Small intestine (tissue), 7 donors: Measurements from ENCODE around the gene PKNOX2. TPM values are rescaled to one million over a fixed set of nuclear protein-coding genes. Genes with fewer than 3 reads are reported as not detected.

ENCODE experiments used
- DNase-seq, 2 donors: peaks; one replicate each; pipeline versions ENCODE4 v3.0.0 to v3.0.0-alpha.2; 2013
- FAIRE-seq: peaks from 2 replicates; lab custom pipeline; 2012; peaks lifted over from hg19 to GRCh38; lab: Jason Lieb, UNC
- H3K27ac ChIP-seq, 3 donors: one replicate each; pipeline ENCODE4 v1.5.1; 2013; ENCODE audit warnings: low read length in 2 of 3, mild to moderate bottlenecking in 2 of 3, control low read depth in 1 of 3, inconsistent platforms in 1 of 3, low read depth in 1 of 3, moderate library complexity in 1 of 3
- H3K27me3 ChIP-seq, 3 donors: one replicate each; pipeline ENCODE4 v1.6.1; 2013; ENCODE audit warnings: low read length in 3 of 3, inconsistent platforms in 1 of 3; ENCODE audit not compliant: control insufficient read depth in 3 of 3, insufficient read depth in 3 of 3
- H3K36me3 ChIP-seq, 3 donors: one replicate each; pipeline ENCODE4 v1.6.1; 2013; ENCODE audit warnings: low read length in 3 of 3, inconsistent platforms in 1 of 3, low read depth in 1 of 3, mild to moderate bottlenecking in 1 of 3, moderate library complexity in 1 of 3; ENCODE audit not compliant: control insufficient read depth in 3 of 3, insufficient read depth in 2 of 3
- H3K4me1 ChIP-seq, 3 donors: one replicate each; pipeline ENCODE4 v1.6.1; 2013; ENCODE audit warnings: low read length in 2 of 3, inconsistent platforms in 1 of 3, low read depth in 1 of 3, mild to moderate bottlenecking in 1 of 3, moderate library complexity in 1 of 3; ENCODE audit not compliant: control insufficient read depth in 3 of 3, insufficient read depth in 2 of 3
- H3K4me3 ChIP-seq, 3 donors: one replicate each; pipeline ENCODE4 v1.5.1; 2013; ENCODE audit warnings: low read length in 3 of 3, control low read depth in 1 of 3, inconsistent platforms in 1 of 3, low read depth in 1 of 3, mild to moderate bottlenecking in 1 of 3, moderate library complexity in 1 of 3
- H3K9me3 ChIP-seq, 2 donors: one replicate each; pipeline ENCODE4 v1.6.1; 2013; ENCODE audit warnings: low read depth in 1 of 2, low read length in 1 of 2; ENCODE audit not compliant: control insufficient read depth in 2 of 2, insufficient read depth in 1 of 2
- WGBS, 3 donors: extraction: QIAGEN DNeasy Blood & Tissue Kit; methylation state at CpG; one replicate each; pipeline ENCODE4 v1.1.7; 2013; 5-methylcytosine and 5-hydroxymethylcytosine counted together
- polyA plus RNA-seq, 4 donors: library from polyadenylated mRNA; stranded (reverse) in 3 of 4; unstranded in 1 of 4; fragments of 200-250 nt in 3 of 4; fragments of 120-200 nt in 1 of 4; gene quantifications; one replicate each; pipeline versions ENCODE4 v1.2.1 to v1.2.3, GENCODE V29; 2013
- donor health status: healthy with polysubstance abuse.
- donor health status: control.
- donor health status: control.
- donor health status: Bipolar disorder and iron deficiency.
- donor health status: healthy.

PKNOX2 gene
- polyA plus RNA-seq, 4 donors = 1.1 to 2.5 (median 1.2) TPM; not detected in 1

- 53 to 59% (median 54%) methylated on average over 18 of the region's 18 CpGs for WGBS, 3 donors
Observed at GRCh38 chr11:125370561-125371389, 206.2 kb downstream of the PKNOX2 start.

GRCh38 chr11:125371431-125371935 lies 206.9 kb downstream of the PKNOX2 start:
- Histone ChIP-seq H3K27me3 (peaks cover 0 to 17% (median 0%) of the 10 kb centered on the region in 3 donors), H3K4me1 (no peaks in the 10 kb centered on the region), H3K9me3 (no peaks in the 10 kb centered on the region), H3K4me3 (no peak overlapping the region), H3K27ac (no peak overlapping the region), H3K36me3 (peaks cover 0 to 5% (median 0%) of the 10 kb centered on the region in 3 donors)
- WGBS, 3 donors = 26 to 53% (median 35%) methylated on average over 11 of the region's 11 CpGs
- DNase-seq (no peak), FAIRE-seq (no peak)

More at GRCh38 chr11:125370561-125371389, 206.2 kb downstream of the PKNOX2 start:
- H3K4me3 ChIP-seq = no peak overlapping the region
- DNase-seq = no peak
- H3K4me1 ChIP-seq = no peaks in the 10 kb centered on the region
- H3K27me3 ChIP-seq = peaks cover 0 to 13% (median 0%) of the 10 kb centered on the region in 3 donors
- H3K36me3 ChIP-seq = peaks cover 0 to 5% (median 0%) of the 10 kb centered on the region in 3 donors
- no peaks in the 10 kb centered on the region for H3K9me3 ChIP-seq
- no peak overlapping the region for H3K27ac ChIP-seq
- FAIRE-seq = no peak

GRCh38 chr11:125372088-125372487 lies 207.5 kb downstream of the PKNOX2 start:
- DNase-seq = no peak
- no peak for FAIRE-seq
- WGBS, 3 donors = 79 to 86% (median 83%) methylated on average over 14 of the region's 14 CpGs

GRCh38 chr11:125372911-125373310 lies 208.4 kb downstream of the PKNOX2 start:
- Histone ChIP-seq H3K4me1 (no peaks in the 10 kb centered on the region), H3K27me3 (peaks cover 0 to 17% (median 0%) of the 10 kb centered on the region in 3 donors), H3K36me3 (peaks cover 0 to 5% (median 0%) of the 10 kb centered on the region in 3 donors), H3K9me3 (no peaks in the 10 kb centered on the region), H3K27ac (no peak overlapping the region), H3K4me3 (no peak overlapping the region)
- no peak for DNase-seq
- FAIRE-seq = no peak
- WGBS, 3 donors = 84 to 88% (median 87%) methylated on average over 3 of the region's 3 CpGs

More at GRCh38 chr11:125372088-125372487, 207.5 kb downstream of the PKNOX2 start:
- Histone ChIP-seq H3K36me3 (peaks cover 0 to 5% (median 0%) of the 10 kb centered on the region in 3 donors), H3K9me3 (no peaks in the 10 kb centered on the region), H3K4me1 (no peaks in the 10 kb centered on the region), H3K27ac (no peak overlapping the region), H3K4me3 (no peak overlapping the region), H3K27me3 (peaks cover 0 to 17% (median 0%) of the 10 kb centered on the region in 3 donors)

GRCh38 chr11:125373426-125374391 lies 209.2 kb downstream of the PKNOX2 start:
- WGBS, 3 donors = 74 to 91% (median 80%) methylated on average over 13 of the region's 13 CpGs
- H3K4me3 ChIP-seq = no peak overlapping the region
- H3K27ac ChIP-seq = no peak overlapping the region
- no peaks in the 10 kb centered on the region for H3K4me1 ChIP-seq
- no peaks in the 10 kb centered on the region for H3K9me3 ChIP-seq
- H3K36me3 ChIP-seq = peaks cover 0 to 2% (median 0%) of the 10 kb centered on the region in 3 donors
- no peak for DNase-seq
- FAIRE-seq = no peak
- H3K27me3 ChIP-seq = peaks cover 0 to 17% (median 0%) of the 10 kb centered on the region in 3 donors

GRCh38 chr11:125374398-125374797 lies 209.8 kb downstream of the PKNOX2 start:
- DNase-seq = no peak
- peaks cover 0 to 17% (median 0%) of the 10 kb centered on the region in 3 donors for H3K27me3 ChIP-seq
- H3K4me3 ChIP-seq = no peak overlapping the region
- 73 to 87% (median 73%) methylated on average over 4 of the region's 4 CpGs for WGBS, 3 donors
- no peak for FAIRE-seq
- H3K27ac ChIP-seq = no peak overlapping the region
- no peaks in the 10 kb centered on the region for H3K36me3 ChIP-seq
- no peaks in the 10 kb centered on the region for H3K4me1 ChIP-seq
- no peaks in the 10 kb centered on the region for H3K9me3 ChIP-seq

GRCh38 chr11:125375146-125375545 lies 210.6 kb downstream of the PKNOX2 start:
- Histone ChIP-seq H3K36me3 (no peaks in the 10 kb centered on the region), H3K27ac (no peak overlapping the region), H3K4me3 (no peak overlapping the region), H3K27me3 (peaks cover 0 to 17% (median 0%) of the 10 kb centered on the region in 3 donors), H3K4me1 (no peaks in the 10 kb centered on the region), H3K9me3 (no peaks in the 10 kb centered on the region)
- 57 to 68% (median 60%) methylated on average over 6 of the region's 6 CpGs for WGBS, 3 donors
- FAIRE-seq (no peak), DNase-seq (no peak)

GRCh38 chr11:125376117-125376516 lies 211.6 kb downstream of the PKNOX2 start:
- no peaks in the 10 kb centered on the region for H3K36me3 ChIP-seq
- 23 to 51% (median 27%) methylated on average over 9 of the region's 9 CpGs for WGBS, 3 donors
- no peak overlapping the region for H3K4me3 ChIP-seq
- no peak for FAIRE-seq
- H3K4me1 ChIP-seq = no peaks in the 10 kb centered on the region
- H3K9me3 ChIP-seq = no peaks in the 10 kb centered on the region
- H3K27me3 ChIP-seq = peaks cover 0 to 21% (median 0%) of the 10 kb centered on the region in 3 donors
- H3K27ac ChIP-seq = no peak overlapping the region
- no peak for DNase-seq
